SK-N-SH (cell line): ENCODE data around the gene IFNGR1. TPM values are rescaled to one million over a fixed set of nuclear protein-coding genes. Genes with fewer than 3 reads are reported as not detected.
"Not testable (repeated sequence)": the region's sequence is repeated elsewhere in the genome, so short reads cannot be mapped to it uniquely, and the experiment has no call there.

ENCODE experiments used
- CTCF ChIA-PET: fragments of 300-600, 350-600 bp; formaldehyde crosslinking; extraction: SDS; loops from one replicate; lab custom pipeline; 2021; lab: Yijun Ruan, JAX
- POLR2A ChIA-PET: fragments of 350-600 bp; sonication (Branson Sonifier 250); formaldehyde crosslinking; extraction: SDS; loops from one replicate; lab custom pipeline; 2020; ENCODE audit warnings: antibody characterized with exemption, inconsistent platforms; lab: Yijun Ruan, JAX
- DNase-seq: peaks from one replicate; pipeline ENCODE4 v3.0.0; 2012
- H2AFZ ChIP-seq: fragments of 200-600 bp; sonication (generic); 2 replicates; pipeline ENCODE4 v1.8.1; 2016; ENCODE audit warnings: antibody characterized with exemption, mild to moderate bottlenecking, low read depth
- H3F3A ChIP-seq: fragments of 200-600 bp; sonication (generic); replicated peaks from 2 replicates; pipeline ENCODE3; 2016; ENCODE audit warnings: antibody characterized with exemption, mild to moderate bottlenecking; ENCODE audit not compliant: insufficient read depth
- H3K27ac ChIP-seq, 2 experiments: fragments of 200-500 bp in 1 of 2; fragments of 200-600 bp in 1 of 2; sonication (Bioruptor generic) in 1 of 2; sonication (generic), shearing (Covaris generic) in 1 of 2; 2 replicates each; pipeline versions ENCODE4 v1.5.1 to v1.6.1; 2014 to 2016; ENCODE audit warnings: low read depth in 2 of 2, inconsistent platforms in 1 of 2, low read length in 1 of 2, mild to moderate bottlenecking in 1 of 2, mixed read lengths in 1 of 2
- H3K27me3 ChIP-seq: fragments of 200-600 bp; sonication (generic), shearing (Covaris generic); 2 replicates; pipeline ENCODE4 v1.6.1; 2016; ENCODE audit warnings: mixed run types; ENCODE audit not compliant: insufficient read depth
- H3K36me3 ChIP-seq, 2 experiments: fragments of 200-500 bp in 1 of 2; fragments of 200-600 bp in 1 of 2; sonication (Bioruptor generic) in 1 of 2; sonication (generic) in 1 of 2; replicated peaks in 1 of 2; 2 replicates each; pipeline versions ENCODE3 to v1.5.1; 2014 to 2016; ENCODE audit warnings: low read length in 1 of 2, mild to moderate bottlenecking in 1 of 2; ENCODE audit not compliant: insufficient read depth in 2 of 2, control insufficient read depth in 1 of 2
- H3K4me1 ChIP-seq, 2 experiments: fragments of 200-500 bp in 1 of 2; fragments of 200-600 bp in 1 of 2; sonication (Bioruptor generic) in 1 of 2; sonication (generic), shearing (Covaris generic) in 1 of 2; 2 replicates each; pipeline versions ENCODE4 v1.5.1 to v1.6.1; 2014 to 2016; ENCODE audit warnings: low read depth in 1 of 2, low read length in 1 of 2, mixed run types in 1 of 2; ENCODE audit not compliant: insufficient read depth in 2 of 2, control insufficient read depth in 1 of 2
- H3K4me2 ChIP-seq: fragments of 200-600 bp; sonication (generic), shearing (Covaris generic); 2 replicates; pipeline ENCODE4 v1.6.1; 2017; ENCODE audit warnings: mixed run types
- H3K4me3 ChIP-seq, 2 experiments: fragments of 200-500 bp in 1 of 2; fragments of 200-600 bp in 1 of 2; sonication (Bioruptor generic) in 1 of 2; sonication (generic), shearing (Covaris generic) in 1 of 2; 2 replicates each; pipeline versions ENCODE4 v1.5.1 to v1.8.1; 2014 to 2016; ENCODE audit warnings: low read depth in 2 of 2, inconsistent platforms in 1 of 2, low read length in 1 of 2, mild to moderate bottlenecking in 1 of 2, mixed read lengths in 1 of 2, moderate library complexity in 1 of 2
- H3K79me2 ChIP-seq: fragments of 200-600 bp; sonication (generic); 2 replicates; pipeline ENCODE4 v1.8.1; 2017; ENCODE audit warnings: mild to moderate bottlenecking; ENCODE audit not compliant: insufficient read depth
- H3K9ac ChIP-seq: fragments of 200-600 bp; sonication (generic); 2 replicates; pipeline ENCODE4 v1.6.1; 2017; ENCODE audit warnings: mixed run types
- H3K9me2 ChIP-seq: fragments of 200-600 bp; sonication (generic); 2 replicates; pipeline ENCODE4 v1.6.1; 2017; ENCODE audit warnings: mixed run types
- H3K9me3 ChIP-seq: fragments of 200-600 bp; sonication (generic); 2 replicates; pipeline ENCODE4 v1.6.1; 2017; ENCODE audit warnings: mixed run types, mild to moderate bottlenecking, moderate library complexity
- H4K20me1 ChIP-seq: fragments of 200-600 bp; sonication (generic); 2 replicates; pipeline ENCODE4 v1.6.1; 2017; ENCODE audit warnings: mild to moderate bottlenecking, mixed run types; ENCODE audit not compliant: insufficient read depth
- ELF1 ChIP-seq: IDR thresholded peaks from 2 replicates; pipeline ENCODE4 v1.4.0; 2012
- EP300 ChIP-seq, 2 experiments: IDR thresholded peaks; 2 replicates each; pipeline versions ENCODE4 v1.4.0 to v1.6.1; 2012; ENCODE audit warnings: borderline replicate concordance in 1 of 2, low read depth in 1 of 2, low read length in 1 of 2
- EZH2phosphoT487 ChIP-seq: fragments of 200-600 bp; sonication (generic); IDR thresholded peaks from 2 replicates; pipeline ENCODE4 v1.6.1; 2017; ENCODE audit warnings: low read depth, mixed run types, mild to moderate bottlenecking, antibody characterized with exemption, moderate library complexity, borderline replicate concordance
- FOSL2 ChIP-seq: IDR thresholded peaks from 2 replicates; pipeline ENCODE4 v1.4.0; 2012; ENCODE audit warnings: low read depth, mild to moderate bottlenecking, moderate library complexity, borderline replicate concordance
- FOXJ3 ChIP-seq: sonication (generic); formaldehyde crosslinking; IDR thresholded peaks from 2 replicates; pipeline ENCODE4 v1.5.1; 2020; ENCODE audit warnings: mild to moderate bottlenecking, missing genetic modification reagents
- MEF2A ChIP-seq: IDR thresholded peaks from 2 replicates; pipeline ENCODE4 v1.4.0; 2012; ENCODE audit warnings: low read depth, borderline replicate concordance
- MXI1 ChIP-seq: IDR thresholded peaks from 2 replicates; pipeline ENCODE4 v1.6.1; 2012; ENCODE audit warnings: mild to moderate bottlenecking, low read depth, low read length, improper control_type of control experiment
- NRF1 ChIP-seq: IDR thresholded peaks from 2 replicates; pipeline ENCODE4 v1.6.1; 2012; ENCODE audit warnings: low read depth, mild to moderate bottlenecking, low read length
- POLR2AphosphoS5 ChIP-seq: IDR thresholded peaks from 2 replicates; pipeline ENCODE4 v1.6.1; 2012; ENCODE audit warnings: low read depth, low read length
- RAD21 ChIP-seq: IDR thresholded peaks from 2 replicates; pipeline ENCODE4 v1.6.1; 2012; ENCODE audit warnings: mild to moderate bottlenecking, low read length
- ZBTB33 ChIP-seq: IDR thresholded peaks from 2 replicates; pipeline ENCODE4 v1.4.0; 2012; ENCODE audit warnings: low read depth, borderline replicate concordance
- WGBS: methylation state at CpG from one replicate; pipeline ENCODE4 v1.1.6; 2017; ENCODE audit warnings: low lambda C conversion rate; 5-methylcytosine and 5-hydroxymethylcytosine counted together
- polyA plus RNA-seq, 3 experiments: library from polyadenylated mRNA; depleted of rRNA; stranded (reverse); fragments of >200 nt; gene quantifications; 2 replicates each; pipeline ENCODE4 v1.2.3, GENCODE V29; 2012
- TF ChIP-seq, protein P1 (sequence below): fragments of 200-600 bp; sonication (generic); IDR thresholded peaks from 2 replicates; pipeline ENCODE4 v1.6.1; 2017; ENCODE audit warnings: antibody characterized with exemption, mild to moderate bottlenecking, moderate library complexity

Gene IFNGR1
- polyA plus RNA-seq, 1 of the 3 experiments (the other 2 are of a cell fraction): 11.5 TPM

GRCh38 chr6:137216106-137216505, 3.1 kb downstream of the IFNGR1 start (continued):
- no peak for TF ChIP-seq NRF1
- TF ChIP-seq RAD21: no peak

GRCh38 chr6:137215630-137216029, 3.6 kb downstream of the IFNGR1 start:
- DNase-seq, H3K9me3 ChIP-seq, H3K4me2 ChIP-seq, H3K27ac ChIP-seq, H2AFZ ChIP-seq, POLR2A ChIA-PET, H3K9ac ChIP-seq, H3K36me3 ChIP-seq, H3K9me2 ChIP-seq, H3K4me3 ChIP-seq, H3F3A ChIP-seq, H3K27me3 ChIP-seq: not testable (repeated sequence)
- WGBS: 91% methylated on average over 3 of the region's 3 CpGs
- peaks cover 0 to 19% of the 10 kb centered on the region in 2 experiments; a peak in 2 of 4 replicates for H3K4me1 ChIP-seq
- CTCF ChIA-PET: interaction anchor here (1.3 to 2.1 kb wide), 2 partner anchors 121 to 423 kb away, joined by 4 to 8 read pairs; partner anchors contain the start of gene MAP3K5
- peaks cover 78% of the 10 kb centered on the region for H3K79me2 ChIP-seq
- H4K20me1 ChIP-seq: peaks cover 13% of the 10 kb centered on the region

- Histone ChIP-seq H3K9me3 (no peaks in the 10 kb centered on the region), H3F3A (no peaks in the 10 kb centered on the region), H3K9ac (no peak overlapping the region), H3K4me1 (peaks cover 0 to 19% of the 10 kb centered on the region in 2 experiments; a peak in 2 of 4 replicates), H3K4me3 (no peak overlapping the region), H4K20me1 (peaks cover 13% of the 10 kb centered on the region), H2AFZ (no peak overlapping the region), H3K27ac (no peak overlapping the region), H3K4me2 (no peak overlapping the region), H3K79me2 (peaks cover 82% of the 10 kb centered on the region), H3K9me2 (no peaks in the 10 kb centered on the region), H3K36me3 (peaks cover 0 to 3% of the 10 kb centered on the region in 2 experiments), H3K27me3 (no peaks in the 10 kb centered on the region)
- no peak for TF ChIP-seq FOXJ3 (CRISPR knock-in tag)
- no peak for TF ChIP-seq ELF1
- no peak for TF ChIP-seq EZH2phosphoT487
- TF ChIP-seq EP300 (IDR thresholded peaks at IDR 0.05; ENCODE audit: borderline replicate concordance in 1 of 2, low read depth in 1 of 2, low read length in 1 of 2): no peak
- TF ChIP-seq, protein P1, sequence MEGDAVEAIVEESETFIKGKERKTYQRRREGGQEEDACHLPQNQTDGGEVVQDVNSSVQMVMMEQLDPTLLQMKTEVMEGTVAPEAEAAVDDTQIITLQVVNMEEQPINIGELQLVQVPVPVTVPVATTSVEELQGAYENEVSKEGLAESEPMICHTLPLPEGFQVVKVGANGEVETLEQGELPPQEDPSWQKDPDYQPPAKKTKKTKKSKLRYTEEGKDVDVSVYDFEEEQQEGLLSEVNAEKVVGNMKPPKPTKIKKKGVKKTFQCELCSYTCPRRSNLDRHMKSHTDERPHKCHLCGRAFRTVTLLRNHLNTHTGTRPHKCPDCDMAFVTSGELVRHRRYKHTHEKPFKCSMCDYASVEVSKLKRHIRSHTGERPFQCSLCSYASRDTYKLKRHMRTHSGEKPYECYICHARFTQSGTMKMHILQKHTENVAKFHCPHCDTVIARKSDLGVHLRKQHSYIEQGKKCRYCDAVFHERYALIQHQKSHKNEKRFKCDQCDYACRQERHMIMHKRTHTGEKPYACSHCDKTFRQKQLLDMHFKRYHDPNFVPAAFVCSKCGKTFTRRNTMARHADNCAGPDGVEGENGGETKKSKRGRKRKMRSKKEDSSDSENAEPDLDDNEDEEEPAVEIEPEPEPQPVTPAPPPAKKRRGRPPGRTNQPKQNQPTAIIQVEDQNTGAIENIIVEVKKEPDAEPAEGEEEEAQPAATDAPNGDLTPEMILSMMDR: no peak
- TF ChIP-seq ZBTB33: no peak
- no peak for TF ChIP-seq MEF2A
- TF ChIP-seq POLR2AphosphoS5: no peak
- TF ChIP-seq MXI1: no peak
- no peak for TF ChIP-seq FOSL2
- WGBS: 94% methylated on average over 3 of the region's 3 CpGs
- no peak for DNase-seq
- CTCF ChIA-PET: no interaction called here
- POLR2A ChIA-PET: no interaction called here
Measured at GRCh38 chr6:137214931-137215330, 4.3 kb downstream of the IFNGR1 start.
